ENCODE data around the gene PRSS22. TPM values are rescaled to one million over a fixed set of nuclear protein-coding genes. Genes with fewer than 3 reads are reported as not detected.

Gene PRSS22
- total RNA-seq, 1 experiment from 2014 or later, result 3.9 TPM

DNA sequence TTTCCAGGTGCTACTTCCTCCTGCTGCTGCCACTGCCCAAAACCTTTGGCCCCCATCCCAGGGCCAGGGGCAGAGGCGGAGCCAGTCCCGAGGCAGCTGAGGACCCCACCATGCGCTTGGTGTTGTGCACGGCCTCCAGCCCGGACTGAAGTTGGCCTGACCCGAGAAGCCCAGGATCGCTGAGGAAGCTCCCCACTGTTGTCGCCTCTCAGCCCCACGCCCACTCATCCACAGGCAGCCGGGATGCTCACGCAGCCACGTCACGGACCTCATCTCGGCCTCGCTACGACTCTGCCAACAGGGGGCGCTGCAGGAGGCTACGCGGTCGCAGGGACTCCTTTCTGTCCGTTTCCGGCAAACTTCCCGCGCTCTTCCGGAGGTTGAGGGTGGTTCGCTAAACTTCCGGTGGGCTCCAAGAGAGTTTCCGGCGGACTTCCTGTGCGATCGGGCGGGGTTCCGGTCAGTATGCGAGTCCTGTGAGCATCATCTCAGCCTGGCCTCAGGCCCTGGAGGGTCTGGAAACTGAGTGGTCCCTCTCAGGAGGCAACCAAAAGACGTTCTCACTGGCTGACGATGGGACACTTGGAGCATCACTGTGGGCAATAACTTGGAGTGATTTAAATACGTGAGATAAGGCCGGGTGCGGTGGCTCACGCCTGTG, 15.5 kb downstream of the PRSS22 start:
- Mint-ChIP-seq H3K27ac (no peak overlapping the region), H3K4me1 (peaks cover 9% of the 10 kb centered on the region), H3K27me3 (ENCODE audit: low read depth) (peaks cover 30% of the 10 kb centered on the region), H3K9me3 (peaks cover 26% of the 10 kb centered on the region), H3K36me3 (no peaks in the 10 kb centered on the region), H3K4me3 (no peak overlapping the region)
- CTCF ChIA-PET, result interaction anchor here (0.6 to 2.2 kb wide), 19 partner anchors 8 to 128 kb away, joined by 3 to 9 read pairs (median 3); partner anchors contain the start of genes FLYWCH2 and ZG16B
- DNase-seq (ENCODE audit: low spot score), result peak; percentile 87
- POLR2A ChIA-PET, result interaction anchor here (0.6 kb wide), 1 partner anchor 120 kb away, joined by 3 read pairs; no protein-coding TSS in a partner anchor
- peak; percentile 49 for ATAC-seq
- TF ChIP-seq GTF2I (CRISPR knock-in tag; conservative IDR thresholded peaks at IDR 0.05) (no peak), MXD4 (CRISPR knock-in tag; IDR thresholded peaks at IDR 0.05; ENCODE audit: borderline replicate concordance) (no peak), ZNF263 (CRISPR knock-in tag; IDR thresholded peaks at IDR 0.05; ENCODE audit: low read depth) (no peak), NFE2L1 (CRISPR knock-in tag; IDR thresholded peaks at IDR 0.05) (0 out of 2 replicates have a peak, but pooled peaks have one; percentile 30), ZNF416 (CRISPR knock-in tag; IDR thresholded peaks at IDR 0.05) (no peak), ESRRA (CRISPR knock-in tag; IDR thresholded peaks at IDR 0.05; ENCODE audit: borderline replicate concordance) (no peak), PRRX2 (CRISPR knock-in tag; IDR thresholded peaks at IDR 0.05) (no peak), ZNF317 (CRISPR knock-in tag; IDR thresholded peaks at IDR 0.05; ENCODE audit: borderline replicate concordance, low read depth) (no peak), EMX1 (CRISPR knock-in tag; IDR thresholded peaks at IDR 0.05) (no peak), TEAD4 (CRISPR knock-in tag; IDR thresholded peaks at IDR 0.05) (no peak), ZNF671 (CRISPR knock-in tag; IDR thresholded peaks at IDR 0.05) (no peak), ZBTB21 (CRISPR knock-in tag; IDR thresholded peaks at IDR 0.05; ENCODE audit: borderline replicate concordance) (no peak), IRF2 (CRISPR knock-in tag; IDR thresholded peaks at IDR 0.05; ENCODE audit: borderline replicate concordance, low read depth) (no peak), MYBL2 (CRISPR knock-in tag; IDR thresholded peaks at IDR 0.05) (no peak), TCF7 (CRISPR knock-in tag; IDR thresholded peaks at IDR 0.05; ENCODE audit: low read depth) (peak; percentile 42; the same call in 1 of the 2 replicates), ETV6 (CRISPR knock-in tag; IDR thresholded peaks at IDR 0.05) (peak; percentile 60; the same call in 1 of the 2 replicates), FOXP1 (CRISPR knock-in tag; IDR thresholded peaks at IDR 0.05; ENCODE audit: borderline replicate concordance) (peak; percentile 52; the same call in 1 of the 2 replicates), SMAD4 (CRISPR knock-in tag; IDR thresholded peaks at IDR 0.05) (no peak)
- TF ChIP-seq, protein P1, sequence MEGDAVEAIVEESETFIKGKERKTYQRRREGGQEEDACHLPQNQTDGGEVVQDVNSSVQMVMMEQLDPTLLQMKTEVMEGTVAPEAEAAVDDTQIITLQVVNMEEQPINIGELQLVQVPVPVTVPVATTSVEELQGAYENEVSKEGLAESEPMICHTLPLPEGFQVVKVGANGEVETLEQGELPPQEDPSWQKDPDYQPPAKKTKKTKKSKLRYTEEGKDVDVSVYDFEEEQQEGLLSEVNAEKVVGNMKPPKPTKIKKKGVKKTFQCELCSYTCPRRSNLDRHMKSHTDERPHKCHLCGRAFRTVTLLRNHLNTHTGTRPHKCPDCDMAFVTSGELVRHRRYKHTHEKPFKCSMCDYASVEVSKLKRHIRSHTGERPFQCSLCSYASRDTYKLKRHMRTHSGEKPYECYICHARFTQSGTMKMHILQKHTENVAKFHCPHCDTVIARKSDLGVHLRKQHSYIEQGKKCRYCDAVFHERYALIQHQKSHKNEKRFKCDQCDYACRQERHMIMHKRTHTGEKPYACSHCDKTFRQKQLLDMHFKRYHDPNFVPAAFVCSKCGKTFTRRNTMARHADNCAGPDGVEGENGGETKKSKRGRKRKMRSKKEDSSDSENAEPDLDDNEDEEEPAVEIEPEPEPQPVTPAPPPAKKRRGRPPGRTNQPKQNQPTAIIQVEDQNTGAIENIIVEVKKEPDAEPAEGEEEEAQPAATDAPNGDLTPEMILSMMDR (IDR thresholded peaks at IDR 0.05), result peak; percentile 83
- TF ChIP-seq, protein P2, sequence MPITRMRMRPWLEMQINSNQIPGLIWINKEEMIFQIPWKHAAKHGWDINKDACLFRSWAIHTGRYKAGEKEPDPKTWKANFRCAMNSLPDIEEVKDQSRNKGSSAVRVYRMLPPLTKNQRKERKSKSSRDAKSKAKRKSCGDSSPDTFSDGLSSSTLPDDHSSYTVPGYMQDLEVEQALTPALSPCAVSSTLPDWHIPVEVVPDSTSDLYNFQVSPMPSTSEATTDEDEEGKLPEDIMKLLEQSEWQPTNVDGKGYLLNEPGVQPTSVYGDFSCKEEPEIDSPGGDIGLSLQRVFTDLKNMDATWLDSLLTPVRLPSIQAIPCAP (CRISPR knock-in tag; IDR thresholded peaks at IDR 0.05), result no peak
- TF ChIP-seq, protein P3, sequence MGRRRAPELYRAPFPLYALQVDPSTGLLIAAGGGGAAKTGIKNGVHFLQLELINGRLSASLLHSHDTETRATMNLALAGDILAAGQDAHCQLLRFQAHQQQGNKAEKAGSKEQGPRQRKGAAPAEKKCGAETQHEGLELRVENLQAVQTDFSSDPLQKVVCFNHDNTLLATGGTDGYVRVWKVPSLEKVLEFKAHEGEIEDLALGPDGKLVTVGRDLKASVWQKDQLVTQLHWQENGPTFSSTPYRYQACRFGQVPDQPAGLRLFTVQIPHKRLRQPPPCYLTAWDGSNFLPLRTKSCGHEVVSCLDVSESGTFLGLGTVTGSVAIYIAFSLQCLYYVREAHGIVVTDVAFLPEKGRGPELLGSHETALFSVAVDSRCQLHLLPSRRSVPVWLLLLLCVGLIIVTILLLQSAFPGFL (CRISPR knock-in tag; IDR thresholded peaks at IDR 0.05; ENCODE audit: borderline replicate concordance), result no peak
- TF ChIP-seq, protein P4, sequence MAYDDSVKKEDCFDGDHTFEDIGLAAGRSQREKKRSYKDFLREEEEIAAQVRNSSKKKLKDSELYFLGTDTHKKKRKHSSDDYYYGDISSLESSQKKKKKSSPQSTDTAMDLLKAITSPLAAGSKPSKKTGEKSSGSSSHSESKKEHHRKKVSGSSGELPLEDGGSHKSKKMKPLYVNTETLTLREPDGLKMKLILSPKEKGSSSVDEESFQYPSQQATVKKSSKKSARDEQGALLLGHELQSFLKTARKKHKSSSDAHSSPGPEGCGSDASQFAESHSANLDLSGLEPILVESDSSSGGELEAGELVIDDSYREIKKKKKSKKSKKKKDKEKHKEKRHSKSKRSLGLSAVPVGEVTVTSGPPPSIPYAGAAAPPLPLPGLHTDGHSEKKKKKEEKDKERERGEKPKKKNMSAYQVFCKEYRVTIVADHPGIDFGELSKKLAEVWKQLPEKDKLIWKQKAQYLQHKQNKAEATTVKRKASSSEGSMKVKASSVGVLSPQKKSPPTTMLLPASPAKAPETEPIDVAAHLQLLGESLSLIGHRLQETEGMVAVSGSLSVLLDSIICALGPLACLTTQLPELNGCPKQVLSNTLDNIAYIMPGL (CRISPR knock-in tag; IDR thresholded peaks at IDR 0.05), result no peak
- TF ChIP-seq, protein P5, sequence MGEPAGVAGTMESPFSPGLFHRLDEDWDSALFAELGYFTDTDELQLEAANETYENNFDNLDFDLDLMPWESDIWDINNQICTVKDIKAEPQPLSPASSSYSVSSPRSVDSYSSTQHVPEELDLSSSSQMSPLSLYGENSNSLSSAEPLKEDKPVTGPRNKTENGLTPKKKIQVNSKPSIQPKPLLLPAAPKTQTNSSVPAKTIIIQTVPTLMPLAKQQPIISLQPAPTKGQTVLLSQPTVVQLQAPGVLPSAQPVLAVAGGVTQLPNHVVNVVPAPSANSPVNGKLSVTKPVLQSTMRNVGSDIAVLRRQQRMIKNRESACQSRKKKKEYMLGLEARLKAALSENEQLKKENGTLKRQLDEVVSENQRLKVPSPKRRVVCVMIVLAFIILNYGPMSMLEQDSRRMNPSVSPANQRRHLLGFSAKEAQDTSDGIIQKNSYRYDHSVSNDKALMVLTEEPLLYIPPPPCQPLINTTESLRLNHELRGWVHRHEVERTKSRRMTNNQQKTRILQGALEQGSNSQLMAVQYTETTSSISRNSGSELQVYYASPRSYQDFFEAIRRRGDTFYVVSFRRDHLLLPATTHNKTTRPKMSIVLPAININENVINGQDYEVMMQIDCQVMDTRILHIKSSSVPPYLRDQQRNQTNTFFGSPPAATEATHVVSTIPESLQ (CRISPR knock-in tag; IDR thresholded peaks at IDR 0.05), result no peak
- TF ChIP-seq, protein P6, sequence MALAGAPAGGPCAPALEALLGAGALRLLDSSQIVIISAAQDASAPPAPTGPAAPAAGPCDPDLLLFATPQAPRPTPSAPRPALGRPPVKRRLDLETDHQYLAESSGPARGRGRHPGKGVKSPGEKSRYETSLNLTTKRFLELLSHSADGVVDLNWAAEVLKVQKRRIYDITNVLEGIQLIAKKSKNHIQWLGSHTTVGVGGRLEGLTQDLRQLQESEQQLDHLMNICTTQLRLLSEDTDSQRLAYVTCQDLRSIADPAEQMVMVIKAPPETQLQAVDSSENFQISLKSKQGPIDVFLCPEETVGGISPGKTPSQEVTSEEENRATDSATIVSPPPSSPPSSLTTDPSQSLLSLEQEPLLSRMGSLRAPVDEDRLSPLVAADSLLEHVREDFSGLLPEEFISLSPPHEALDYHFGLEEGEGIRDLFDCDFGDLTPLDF (CRISPR knock-in tag; IDR thresholded peaks at IDR 0.05), result no peak
- TF ChIP-seq, protein P7, sequence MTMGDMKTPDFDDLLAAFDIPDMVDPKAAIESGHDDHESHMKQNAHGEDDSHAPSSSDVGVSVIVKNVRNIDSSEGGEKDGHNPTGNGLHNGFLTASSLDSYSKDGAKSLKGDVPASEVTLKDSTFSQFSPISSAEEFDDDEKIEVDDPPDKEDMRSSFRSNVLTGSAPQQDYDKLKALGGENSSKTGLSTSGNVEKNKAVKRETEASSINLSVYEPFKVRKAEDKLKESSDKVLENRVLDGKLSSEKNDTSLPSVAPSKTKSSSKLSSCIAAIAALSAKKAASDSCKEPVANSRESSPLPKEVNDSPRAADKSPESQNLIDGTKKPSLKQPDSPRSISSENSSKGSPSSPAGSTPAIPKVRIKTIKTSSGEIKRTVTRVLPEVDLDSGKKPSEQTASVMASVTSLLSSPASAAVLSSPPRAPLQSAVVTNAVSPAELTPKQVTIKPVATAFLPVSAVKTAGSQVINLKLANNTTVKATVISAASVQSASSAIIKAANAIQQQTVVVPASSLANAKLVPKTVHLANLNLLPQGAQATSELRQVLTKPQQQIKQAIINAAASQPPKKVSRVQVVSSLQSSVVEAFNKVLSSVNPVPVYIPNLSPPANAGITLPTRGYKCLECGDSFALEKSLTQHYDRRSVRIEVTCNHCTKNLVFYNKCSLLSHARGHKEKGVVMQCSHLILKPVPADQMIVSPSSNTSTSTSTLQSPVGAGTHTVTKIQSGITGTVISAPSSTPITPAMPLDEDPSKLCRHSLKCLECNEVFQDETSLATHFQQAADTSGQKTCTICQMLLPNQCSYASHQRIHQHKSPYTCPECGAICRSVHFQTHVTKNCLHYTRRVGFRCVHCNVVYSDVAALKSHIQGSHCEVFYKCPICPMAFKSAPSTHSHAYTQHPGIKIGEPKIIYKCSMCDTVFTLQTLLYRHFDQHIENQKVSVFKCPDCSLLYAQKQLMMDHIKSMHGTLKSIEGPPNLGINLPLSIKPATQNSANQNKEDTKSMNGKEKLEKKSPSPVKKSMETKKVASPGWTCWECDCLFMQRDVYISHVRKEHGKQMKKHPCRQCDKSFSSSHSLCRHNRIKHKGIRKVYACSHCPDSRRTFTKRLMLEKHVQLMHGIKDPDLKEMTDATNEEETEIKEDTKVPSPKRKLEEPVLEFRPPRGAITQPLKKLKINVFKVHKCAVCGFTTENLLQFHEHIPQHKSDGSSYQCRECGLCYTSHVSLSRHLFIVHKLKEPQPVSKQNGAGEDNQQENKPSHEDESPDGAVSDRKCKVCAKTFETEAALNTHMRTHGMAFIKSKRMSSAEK (CRISPR knock-in tag; IDR thresholded peaks at IDR 0.05; ENCODE audit: borderline replicate concordance), result no peak

Measured in WTC11 (cell line).